Measurements from ENCODE around the gene CD6.

DNA sequence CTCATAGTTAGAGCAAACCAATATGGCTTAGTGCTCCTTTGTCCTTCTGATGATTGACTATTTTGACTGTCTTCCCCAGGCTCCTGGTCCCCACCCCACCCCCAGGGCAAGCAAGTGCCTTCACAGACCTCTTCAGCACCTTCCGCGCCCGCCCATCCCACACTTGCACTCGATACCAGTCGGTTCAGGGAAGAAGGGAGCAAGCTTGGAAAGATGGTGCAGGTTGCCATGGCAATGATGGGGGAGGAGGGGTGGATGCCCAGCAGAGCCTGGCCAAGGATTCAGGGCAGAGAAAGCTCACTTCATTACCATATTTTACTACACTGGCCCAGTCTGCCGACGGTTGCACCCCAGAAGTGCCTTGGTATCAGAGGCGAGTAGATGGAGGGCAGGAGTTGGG, 45.0 kb upstream of the CD6 start:
- TF ChIP-seq FOXM1 (IDR thresholded peaks at IDR 0.05; ENCODE audit: borderline replicate concordance) (no peak), BHLHE40 (IDR thresholded peaks at IDR 0.05; ENCODE audit: borderline replicate concordance) (no peak), FOXA1 (IDR thresholded peaks at IDR 0.05) (no peak), ELF4 (IDR thresholded peaks at IDR 0.05) (no peak), FOXK2 (IDR thresholded peaks at IDR 0.05) (no peak), SP1 (IDR thresholded peaks at IDR 0.05) (no peak), SUZ12 (IDR thresholded peaks at IDR 0.05) (no peak), HDGF (IDR thresholded peaks at IDR 0.05; ENCODE audit: borderline replicate concordance) (no peak), CTBP1 (IDR thresholded peaks at IDR 0.05; ENCODE audit: borderline replicate concordance) (no peak), LEF1 (IDR thresholded peaks at IDR 0.05; ENCODE audit: borderline replicate concordance) (no peak), TARDBP (IDR thresholded peaks at IDR 0.05) (no peak)
- TF ChIP-seq, protein P1, sequence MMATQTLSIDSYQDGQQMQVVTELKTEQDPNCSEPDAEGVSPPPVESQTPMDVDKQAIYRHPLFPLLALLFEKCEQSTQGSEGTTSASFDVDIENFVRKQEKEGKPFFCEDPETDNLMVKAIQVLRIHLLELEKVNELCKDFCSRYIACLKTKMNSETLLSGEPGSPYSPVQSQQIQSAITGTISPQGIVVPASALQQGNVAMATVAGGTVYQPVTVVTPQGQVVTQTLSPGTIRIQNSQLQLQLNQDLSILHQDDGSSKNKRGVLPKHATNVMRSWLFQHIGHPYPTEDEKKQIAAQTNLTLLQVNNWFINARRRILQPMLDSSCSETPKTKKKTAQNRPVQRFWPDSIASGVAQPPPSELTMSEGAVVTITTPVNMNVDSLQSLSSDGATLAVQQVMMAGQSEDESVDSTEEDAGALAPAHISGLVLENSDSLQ (IDR thresholded peaks at IDR 0.05) = no peak
